ENCODE results near the gene ZFP1.
"Not testable (repeated sequence)": the region's sequence is repeated elsewhere in the genome, so short reads cannot be mapped to it uniquely, and the experiment has no call there.

DNA sequence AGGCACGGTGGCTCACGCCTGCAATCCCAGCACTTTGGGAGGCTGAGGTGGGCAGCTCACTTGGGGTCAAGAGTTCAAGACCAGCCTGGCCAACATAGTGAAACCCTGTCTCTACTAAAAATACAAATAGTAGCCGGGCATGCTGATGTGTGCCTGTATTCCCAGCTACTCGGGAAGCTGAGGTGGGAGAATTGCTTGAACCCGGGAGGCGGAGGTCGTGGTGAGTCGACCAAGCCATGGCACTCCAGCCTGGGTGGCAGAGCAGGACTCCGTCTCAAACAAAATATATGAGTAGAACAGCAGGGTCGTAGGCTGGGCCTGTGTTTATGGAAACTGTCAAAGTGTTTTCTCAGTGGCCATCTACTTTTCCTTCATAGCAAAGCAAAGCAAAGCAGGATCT lies 63.0 kb downstream of the ZFP1 start:
- TF ChIP-seq, protein P1, sequence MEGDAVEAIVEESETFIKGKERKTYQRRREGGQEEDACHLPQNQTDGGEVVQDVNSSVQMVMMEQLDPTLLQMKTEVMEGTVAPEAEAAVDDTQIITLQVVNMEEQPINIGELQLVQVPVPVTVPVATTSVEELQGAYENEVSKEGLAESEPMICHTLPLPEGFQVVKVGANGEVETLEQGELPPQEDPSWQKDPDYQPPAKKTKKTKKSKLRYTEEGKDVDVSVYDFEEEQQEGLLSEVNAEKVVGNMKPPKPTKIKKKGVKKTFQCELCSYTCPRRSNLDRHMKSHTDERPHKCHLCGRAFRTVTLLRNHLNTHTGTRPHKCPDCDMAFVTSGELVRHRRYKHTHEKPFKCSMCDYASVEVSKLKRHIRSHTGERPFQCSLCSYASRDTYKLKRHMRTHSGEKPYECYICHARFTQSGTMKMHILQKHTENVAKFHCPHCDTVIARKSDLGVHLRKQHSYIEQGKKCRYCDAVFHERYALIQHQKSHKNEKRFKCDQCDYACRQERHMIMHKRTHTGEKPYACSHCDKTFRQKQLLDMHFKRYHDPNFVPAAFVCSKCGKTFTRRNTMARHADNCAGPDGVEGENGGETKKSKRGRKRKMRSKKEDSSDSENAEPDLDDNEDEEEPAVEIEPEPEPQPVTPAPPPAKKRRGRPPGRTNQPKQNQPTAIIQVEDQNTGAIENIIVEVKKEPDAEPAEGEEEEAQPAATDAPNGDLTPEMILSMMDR (IDR thresholded peaks at IDR 0.05; ENCODE audit: borderline replicate concordance, extremely low read depth, low read length, poor library complexity, severe bottlenecking): not testable (repeated sequence)
- TF ChIP-seq EZH2 (IDR thresholded peaks at IDR 0.05; ENCODE audit: borderline replicate concordance, low read depth, low read length, severe bottlenecking): not testable (repeated sequence)
